ENCODE results near the gene MACROD1.

MACROD1 gene

DNA sequence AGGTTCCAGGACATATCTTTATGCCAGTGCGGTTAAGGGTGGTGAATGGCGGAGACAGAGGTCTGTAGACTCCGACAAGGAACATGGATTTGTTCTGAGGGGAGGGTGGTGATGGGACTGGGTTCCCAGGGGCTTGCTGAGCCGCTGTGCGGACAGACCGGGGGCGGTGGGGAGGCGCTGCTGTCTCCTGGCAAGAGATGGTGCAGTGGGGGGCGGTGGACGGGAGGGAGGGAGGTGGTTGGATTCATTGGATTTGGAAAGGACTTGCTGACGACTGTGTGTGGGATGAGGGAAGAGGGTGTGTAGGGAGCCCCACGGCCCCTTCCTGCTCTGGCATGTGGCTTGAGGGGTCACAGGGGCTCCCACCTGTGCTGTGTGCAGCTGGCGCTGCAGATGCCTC is 87.0 kb downstream of the MACROD1 start:
- H3K4me3 ChIP-seq (ENCODE audit: low read depth, low read length): no peak overlapping the region
- DNase-seq (ENCODE audit: low read depth): no peak
- TF ChIP-seq, protein P1, sequence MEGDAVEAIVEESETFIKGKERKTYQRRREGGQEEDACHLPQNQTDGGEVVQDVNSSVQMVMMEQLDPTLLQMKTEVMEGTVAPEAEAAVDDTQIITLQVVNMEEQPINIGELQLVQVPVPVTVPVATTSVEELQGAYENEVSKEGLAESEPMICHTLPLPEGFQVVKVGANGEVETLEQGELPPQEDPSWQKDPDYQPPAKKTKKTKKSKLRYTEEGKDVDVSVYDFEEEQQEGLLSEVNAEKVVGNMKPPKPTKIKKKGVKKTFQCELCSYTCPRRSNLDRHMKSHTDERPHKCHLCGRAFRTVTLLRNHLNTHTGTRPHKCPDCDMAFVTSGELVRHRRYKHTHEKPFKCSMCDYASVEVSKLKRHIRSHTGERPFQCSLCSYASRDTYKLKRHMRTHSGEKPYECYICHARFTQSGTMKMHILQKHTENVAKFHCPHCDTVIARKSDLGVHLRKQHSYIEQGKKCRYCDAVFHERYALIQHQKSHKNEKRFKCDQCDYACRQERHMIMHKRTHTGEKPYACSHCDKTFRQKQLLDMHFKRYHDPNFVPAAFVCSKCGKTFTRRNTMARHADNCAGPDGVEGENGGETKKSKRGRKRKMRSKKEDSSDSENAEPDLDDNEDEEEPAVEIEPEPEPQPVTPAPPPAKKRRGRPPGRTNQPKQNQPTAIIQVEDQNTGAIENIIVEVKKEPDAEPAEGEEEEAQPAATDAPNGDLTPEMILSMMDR (conservative IDR thresholded peaks at IDR 0.05; ENCODE audit: low read depth, low read length): no peak

DNA sequence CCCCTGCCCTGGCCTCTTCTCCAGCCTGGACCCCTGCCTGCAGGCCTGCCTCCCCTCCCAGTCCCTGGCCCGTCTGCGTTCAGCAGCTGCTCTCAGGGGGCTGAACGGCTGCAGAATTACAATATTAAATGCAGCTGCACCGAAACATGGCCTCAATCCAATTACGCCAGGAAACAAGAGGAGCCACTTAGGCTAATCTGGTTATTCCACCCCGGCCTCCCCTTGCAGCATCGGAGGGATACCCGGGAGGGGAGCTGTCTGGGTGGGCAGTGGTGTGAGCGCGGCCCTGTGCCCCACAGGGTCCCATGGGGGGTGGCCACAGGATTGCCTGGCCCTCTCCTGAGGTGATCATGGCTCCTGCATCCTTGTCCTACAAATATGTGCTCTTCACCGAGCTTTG is 87.6 kb downstream of the MACROD1 start:
- H3K4me3 ChIP-seq (ENCODE audit: low read depth, low read length): no peak overlapping the region
- TF ChIP-seq, protein P1 (conservative IDR thresholded peaks at IDR 0.05; ENCODE audit: low read depth, low read length): no peak
- no peak for DNase-seq (ENCODE audit: low read depth)

DNA sequence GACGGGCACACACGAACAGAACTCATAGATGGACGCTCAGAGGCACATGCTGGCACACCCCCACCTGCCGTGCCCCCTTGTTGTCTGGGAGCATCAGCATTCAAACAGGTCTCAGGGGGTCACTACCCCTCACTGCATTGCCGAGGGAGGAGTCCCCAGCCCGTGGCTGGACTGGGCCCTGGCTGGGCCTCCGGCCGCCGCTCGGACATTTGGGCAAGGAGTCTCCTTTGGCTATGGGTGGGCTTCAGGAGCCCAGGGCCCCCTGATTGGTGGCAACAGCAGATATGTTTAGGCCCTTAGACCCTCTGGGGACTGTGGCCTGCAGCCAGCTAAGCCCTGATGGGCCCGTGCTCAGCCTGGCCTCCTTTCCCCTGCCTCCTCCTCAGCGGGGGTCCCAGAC is 88.3 kb downstream of the MACROD1 start:
- TF ChIP-seq, protein P1 (conservative IDR thresholded peaks at IDR 0.05; ENCODE audit: low read depth, low read length): no peak
- H3K4me3 ChIP-seq (ENCODE audit: low read depth, low read length): no peak overlapping the region
- DNase-seq (ENCODE audit: low read depth): no peak

DNA sequence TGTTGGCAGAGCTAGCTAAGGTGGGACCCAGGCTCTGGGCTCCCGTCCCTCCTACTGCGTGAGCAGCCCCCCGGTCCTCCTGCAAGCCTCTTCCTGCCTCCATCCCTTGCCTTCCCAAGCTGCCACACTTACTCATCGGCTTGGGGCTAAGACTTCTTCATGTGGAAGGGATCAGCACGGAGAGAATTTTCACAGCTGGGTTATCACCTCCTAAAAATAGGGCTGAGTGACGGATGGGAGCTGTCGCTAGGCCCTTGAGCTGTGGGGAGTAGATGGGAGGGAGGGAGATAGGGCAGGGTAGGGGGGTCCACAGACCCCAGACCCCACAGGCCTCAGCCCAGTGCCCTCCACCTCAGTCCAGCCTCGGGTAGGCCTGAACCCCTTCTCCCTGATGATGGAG is 89.2 kb downstream of the MACROD1 start:
- TF ChIP-seq, protein P1 (conservative IDR thresholded peaks at IDR 0.05; ENCODE audit: low read depth, low read length): no peak
- no peak for DNase-seq (ENCODE audit: low read depth)
- H3K4me3 ChIP-seq (ENCODE audit: low read depth, low read length): no peak overlapping the region

DNA sequence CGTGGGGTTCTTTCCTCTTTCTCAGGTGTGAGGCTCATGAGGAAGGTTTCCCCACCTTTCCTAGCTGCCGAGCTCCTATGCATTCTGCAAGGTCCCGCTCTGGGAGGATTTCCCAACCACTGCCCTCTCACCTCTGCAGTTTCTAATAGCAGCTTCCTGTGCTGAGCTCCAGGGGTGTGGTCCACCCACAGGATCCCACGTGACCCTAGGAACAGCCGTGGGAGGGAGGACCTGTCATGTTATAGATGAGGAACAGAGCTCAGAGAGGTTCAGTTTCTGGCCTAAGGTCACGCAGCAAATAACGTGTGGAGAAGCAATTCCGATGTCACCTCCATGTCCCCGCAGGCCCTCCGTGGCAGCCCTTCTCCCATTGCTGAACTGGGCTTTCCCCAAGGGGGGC is 91.7 kb downstream of the MACROD1 start:
- TF ChIP-seq, protein P1 (conservative IDR thresholded peaks at IDR 0.05; ENCODE audit: low read depth, low read length): no peak
- no peak overlapping the region for H3K4me3 ChIP-seq (ENCODE audit: low read depth, low read length)
- DNase-seq (ENCODE audit: low read depth): peak; percentile 51

DNA sequence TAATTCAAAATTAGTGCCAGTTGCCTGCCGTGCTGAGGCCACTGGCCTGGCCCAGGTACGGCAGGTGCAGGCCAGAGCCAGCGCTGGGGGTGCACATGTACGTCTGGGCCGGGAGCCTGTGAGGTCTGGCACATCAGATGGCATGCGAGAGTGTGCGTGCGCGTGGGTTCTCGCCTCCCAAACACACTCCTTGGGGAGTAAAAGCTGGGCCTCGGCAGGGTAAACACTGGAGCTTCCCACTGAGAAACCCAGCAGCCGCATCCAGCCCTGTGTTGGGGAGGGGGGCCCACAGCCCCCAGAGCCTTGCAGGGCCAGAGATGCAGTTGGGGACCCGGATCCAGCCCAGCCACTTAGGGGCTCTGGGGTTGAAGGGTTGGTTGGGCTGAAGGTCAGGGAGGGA is 92.4 kb downstream of the MACROD1 start:
- DNase-seq (ENCODE audit: low read depth): no peak
- H3K4me3 ChIP-seq (ENCODE audit: low read depth, low read length): no peak overlapping the region
- TF ChIP-seq, protein P1 (conservative IDR thresholded peaks at IDR 0.05; ENCODE audit: low read depth, low read length): no peak

DNA sequence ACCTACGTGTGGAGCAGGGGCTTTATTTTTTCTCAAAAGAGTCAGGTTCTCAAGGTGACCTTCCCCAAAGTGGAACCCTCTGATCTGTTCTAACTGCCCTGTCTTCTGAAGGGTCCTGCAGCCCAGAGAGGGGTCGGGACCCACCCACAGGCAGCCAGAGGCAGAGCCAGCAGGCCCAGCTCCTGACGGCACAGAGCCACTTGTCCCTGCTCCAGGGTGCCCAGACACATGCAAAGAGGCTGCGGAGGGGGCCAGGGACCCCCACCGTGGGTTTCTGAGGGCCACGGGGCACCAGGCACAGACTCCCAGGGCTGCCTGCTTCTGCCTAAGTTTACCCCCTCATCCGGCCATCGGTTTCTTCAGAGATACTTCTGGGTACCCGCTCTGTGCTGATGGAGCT is 93.0 kb downstream of the MACROD1 start:
- TF ChIP-seq, protein P1 (conservative IDR thresholded peaks at IDR 0.05; ENCODE audit: low read depth, low read length): no peak
- no peak overlapping the region for H3K4me3 ChIP-seq (ENCODE audit: low read depth, low read length)
- no peak for DNase-seq (ENCODE audit: low read depth)

Measured in choroid plexus epithelial cell (primary cell).